ENCODE measurements around the gene MINAR2. TPM values are rescaled to one million over a fixed set of nuclear protein-coding genes. Genes with fewer than 3 reads are reported as not detected.

Gene MINAR2, protein sequence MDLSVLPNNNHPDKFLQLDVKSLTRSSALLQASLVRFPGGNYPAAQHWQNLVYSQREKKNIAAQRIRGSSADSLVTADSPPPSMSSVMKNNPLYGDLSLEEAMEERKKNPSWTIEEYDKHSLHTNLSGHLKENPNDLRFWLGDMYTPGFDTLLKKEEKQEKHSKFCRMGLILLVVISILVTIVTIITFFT
- total RNA-seq = not detected in 2 replicates

DNA sequence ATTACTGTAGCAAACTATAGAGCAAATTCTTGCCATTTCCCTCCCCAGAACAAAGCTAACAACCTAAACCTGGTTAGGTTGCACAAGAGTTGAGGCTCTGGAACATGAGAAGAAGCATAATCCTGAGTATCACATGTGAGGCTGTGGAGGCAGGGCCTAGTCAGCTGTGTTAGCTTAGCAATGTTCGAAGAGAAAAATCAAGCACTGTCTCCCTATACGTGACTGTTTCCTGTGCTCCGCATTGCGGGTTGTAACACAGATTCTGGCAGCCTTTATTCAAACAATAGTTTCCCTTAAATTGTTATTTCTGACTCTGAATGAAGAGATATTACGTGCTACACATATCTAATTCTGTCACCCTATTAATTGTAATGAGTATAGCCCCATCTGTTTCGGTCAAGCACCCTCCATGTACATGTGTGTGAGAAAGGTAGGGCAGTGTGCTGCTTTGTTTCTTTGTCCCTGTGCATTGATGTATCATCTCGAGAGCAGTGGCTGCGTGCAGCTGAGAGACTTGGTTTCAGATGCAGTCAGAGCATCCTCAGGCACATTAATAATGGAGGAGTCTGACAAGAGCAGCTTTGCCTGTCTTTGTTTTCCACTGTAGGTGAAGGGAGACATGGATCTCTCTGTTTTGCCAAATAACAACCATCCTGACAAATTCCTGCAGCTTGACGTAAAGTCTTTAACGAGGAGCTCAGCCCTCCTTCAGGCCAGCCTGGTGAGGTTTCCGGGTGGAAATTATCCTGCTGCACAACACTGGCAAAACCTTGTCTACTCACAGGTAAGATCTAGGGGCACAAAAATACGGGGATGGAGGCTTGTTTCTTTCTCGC, at the start of gene MINAR2:
Gene MINAR2 (plus strand): TSS at position 523 of the 836 bp plus-strand sequence. CDS start 97 bp downstream, at position 620.
- DNase-seq (ENCODE audit: low read depth, low spot score) = no peak

DNA sequence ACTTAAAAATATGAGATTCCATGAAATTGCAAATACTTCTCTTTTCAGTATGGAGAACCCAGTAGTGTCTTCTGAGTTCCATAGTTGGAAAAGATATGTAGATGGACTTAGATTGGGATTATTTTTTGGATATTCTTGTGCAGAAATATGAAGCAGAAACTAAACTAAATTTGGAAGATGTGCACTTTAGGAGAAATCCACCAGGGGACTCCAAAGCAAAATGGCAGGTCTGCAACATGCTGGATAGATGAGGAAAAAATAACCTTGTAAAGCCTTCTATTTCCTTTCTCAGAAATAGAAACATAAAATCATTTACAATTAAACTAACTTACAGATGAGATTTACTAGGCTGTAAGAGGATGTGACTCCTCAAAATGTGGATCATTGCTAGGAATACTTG, 49.2 kb upstream of the MINAR2 start:
- DNase-seq (ENCODE audit: low read depth, low spot score) = no peak

DNA sequence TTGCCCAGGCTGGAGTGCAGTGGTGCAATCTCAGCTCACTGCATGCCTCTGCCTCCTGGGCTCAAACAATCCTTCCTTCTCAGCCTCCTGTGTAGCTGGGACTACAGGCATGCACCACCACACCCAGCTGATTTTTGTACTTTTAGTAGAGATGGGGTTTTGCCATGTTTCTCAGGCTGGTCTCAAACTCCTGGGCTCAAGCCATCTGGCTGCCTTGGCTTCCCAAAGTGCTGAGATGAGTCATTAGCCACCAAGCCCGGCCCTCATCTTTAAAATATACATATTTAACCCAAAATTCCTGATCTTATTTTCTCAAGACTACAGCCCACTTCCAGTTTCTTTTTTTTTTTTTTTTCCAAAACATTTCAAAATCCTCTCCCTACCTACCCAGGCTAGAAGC, 31.7 kb upstream of the MINAR2 start:
- no peak for DNase-seq (ENCODE audit: low read depth, low spot score)

DNA sequence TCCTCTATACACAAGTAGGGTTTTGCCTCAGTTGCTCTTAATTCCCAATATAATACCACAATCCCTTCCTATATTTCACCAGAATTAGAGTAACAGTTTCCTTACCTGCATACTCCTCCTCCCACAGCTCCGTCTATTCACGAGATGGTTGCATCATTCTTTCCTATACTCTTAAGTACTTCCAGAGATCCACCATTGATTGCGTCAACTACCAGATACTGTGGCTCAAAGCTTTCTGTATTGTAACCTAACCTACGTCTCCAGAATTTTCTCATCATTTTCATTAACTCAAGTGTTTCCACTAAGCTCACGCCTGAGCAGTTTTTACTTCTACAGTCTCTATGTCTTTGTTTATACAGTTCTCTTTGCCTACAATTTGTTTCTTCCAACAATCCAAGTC, 31.2 kb upstream of the MINAR2 start:
- no peak for DNase-seq (ENCODE audit: low read depth, low spot score)

DNA sequence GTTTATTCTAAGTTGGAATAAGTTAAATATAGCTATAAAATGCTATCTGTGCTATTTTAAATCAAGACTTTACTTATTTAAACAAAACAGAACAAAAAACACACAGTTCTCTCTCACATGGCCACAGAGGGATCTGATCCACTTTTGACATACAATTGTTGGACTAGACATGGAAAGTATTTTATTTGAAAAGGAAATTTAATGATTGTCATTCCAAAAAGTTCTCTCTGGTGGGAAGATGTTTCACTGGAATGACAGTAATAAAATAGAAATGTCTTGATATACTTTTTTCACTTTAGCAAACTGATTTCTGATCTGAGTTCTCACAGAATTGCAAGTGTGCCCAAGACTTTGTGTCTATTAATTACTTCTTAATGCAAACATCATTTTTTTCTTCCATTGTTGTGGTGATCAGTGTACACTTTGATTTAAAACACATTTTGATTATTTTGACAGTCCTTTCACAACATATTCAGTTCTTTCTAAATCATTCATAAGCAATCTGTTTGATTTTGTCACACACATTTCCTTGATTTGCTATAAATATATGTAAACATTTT, 30.1 kb upstream of the MINAR2 start:
- DNase-seq (ENCODE audit: low read depth, low spot score) = no peak

DNA sequence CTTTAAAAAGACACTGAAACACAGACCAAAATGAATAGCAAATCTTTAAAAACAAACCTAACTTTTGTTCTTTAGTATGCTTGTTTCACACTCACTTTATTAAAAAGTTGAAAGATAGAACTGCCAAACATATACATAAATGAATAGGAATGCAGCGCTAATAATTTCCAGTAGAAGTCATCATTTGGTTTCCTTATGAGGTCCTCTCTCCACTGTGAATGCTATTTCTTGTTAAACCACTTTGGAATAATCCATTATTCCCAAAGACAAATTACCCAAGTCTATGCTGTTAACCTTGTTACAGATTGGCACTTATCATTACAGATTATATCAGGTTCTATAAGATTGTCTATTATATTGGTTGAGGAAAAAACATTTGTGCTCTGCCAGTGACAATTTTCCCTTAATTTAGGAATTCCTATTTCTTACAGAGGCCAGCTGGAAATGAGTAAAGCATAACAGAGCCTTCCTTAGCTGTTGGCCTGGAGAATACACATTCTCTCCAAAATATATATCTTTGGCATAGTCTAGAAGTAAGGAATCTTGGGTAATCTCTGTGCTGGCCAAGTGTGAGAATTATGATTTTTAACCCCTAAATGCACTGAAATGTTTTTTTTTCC, 29.3 kb upstream of the MINAR2 start:
- DNase-seq (ENCODE audit: low read depth, low spot score) = no peak

DNA sequence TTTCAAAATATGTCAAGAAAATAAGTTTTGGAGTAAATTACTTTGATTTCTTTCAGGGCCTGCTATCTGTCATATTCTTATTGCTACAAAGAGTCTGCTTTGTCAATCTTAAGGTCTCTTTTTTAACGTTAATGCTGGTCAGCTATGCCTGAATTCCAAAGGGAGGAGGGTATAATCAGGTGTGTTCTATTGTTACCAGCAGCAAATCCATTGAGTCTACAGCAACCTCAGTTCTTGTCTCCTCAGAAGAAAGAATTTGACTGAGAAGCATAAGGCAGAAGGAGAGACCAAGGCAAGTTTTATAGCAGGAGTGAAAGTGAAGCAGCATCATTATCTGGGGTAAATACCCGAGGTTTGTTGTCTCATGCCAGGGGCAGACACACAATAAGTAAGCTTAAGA, 23.7 kb upstream of the MINAR2 start:
- no peak for DNase-seq (ENCODE audit: low read depth, low spot score)

DNA sequence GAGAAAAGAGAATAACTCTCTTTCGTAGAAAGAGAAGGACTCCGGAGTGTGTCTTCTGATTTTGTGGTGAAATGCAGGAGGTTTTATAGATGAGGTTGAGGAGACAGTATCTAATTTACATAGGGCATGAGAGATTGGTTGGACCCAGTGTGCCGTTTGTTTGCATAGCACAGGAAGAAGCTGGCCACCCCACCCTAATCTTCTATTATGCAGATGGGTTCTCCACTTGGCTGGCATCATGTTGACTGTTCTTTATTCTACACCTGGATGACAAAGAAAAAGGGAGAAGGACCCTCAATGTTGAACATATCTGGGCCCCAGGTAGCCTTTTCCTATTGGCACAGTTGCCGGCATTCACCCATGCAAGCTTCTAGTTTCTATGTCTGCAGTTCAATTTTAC, 23.2 kb upstream of the MINAR2 start:
- DNase-seq (ENCODE audit: low read depth, low spot score) = no peak

DNA sequence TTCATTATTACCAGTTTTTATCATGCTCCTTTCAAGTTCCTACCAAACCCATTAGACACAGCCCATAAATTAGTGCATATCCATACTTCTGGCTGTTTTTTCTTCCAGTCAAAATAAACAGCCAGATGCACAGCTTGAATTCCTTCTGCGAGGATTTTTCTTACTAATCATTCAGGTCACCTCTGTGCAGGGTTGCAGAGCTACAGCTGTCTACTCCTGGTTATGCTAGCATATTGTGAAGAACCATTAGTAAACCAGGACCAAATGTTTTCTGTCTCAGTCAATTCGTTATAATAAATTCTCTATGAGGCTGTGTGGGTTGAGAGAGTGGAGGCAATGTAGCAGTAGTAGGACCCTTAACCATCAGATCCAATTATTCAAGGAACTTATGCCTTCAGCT, 8.1 kb upstream of the MINAR2 start:
- DNase-seq (ENCODE audit: low read depth, low spot score) = no peak

DNA sequence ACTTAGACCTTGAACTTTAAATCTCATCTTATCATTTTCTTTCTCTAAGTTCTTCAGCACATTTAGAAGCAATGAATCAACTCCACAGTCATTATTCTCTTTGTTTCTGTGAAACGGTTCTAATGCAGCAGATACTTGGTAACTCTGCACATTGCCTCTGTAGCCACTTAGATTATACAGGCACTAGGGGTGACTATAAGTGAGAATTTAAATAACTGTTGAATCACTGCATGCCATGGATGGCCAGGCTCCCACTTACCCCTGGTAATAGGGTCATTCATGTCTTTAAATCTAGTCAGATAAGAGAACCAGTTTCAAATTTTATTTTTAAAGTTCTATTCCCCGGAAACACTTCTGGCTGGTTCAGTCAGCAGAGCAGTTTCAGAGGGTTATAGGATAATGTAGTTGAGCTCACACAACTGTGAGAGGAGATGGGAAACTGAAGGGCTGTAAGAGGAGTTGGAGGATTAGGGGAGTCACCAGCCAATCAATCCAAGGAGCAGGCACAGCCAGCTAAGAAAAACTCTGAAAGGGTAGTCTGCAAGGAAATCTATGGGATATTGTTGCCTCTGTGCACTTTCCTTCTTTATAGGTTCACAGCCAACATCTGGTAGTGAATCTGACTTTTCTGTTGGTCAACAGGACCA, 4.2 kb upstream of the MINAR2 start:
- no peak for DNase-seq (ENCODE audit: low read depth, low spot score)

DNA sequence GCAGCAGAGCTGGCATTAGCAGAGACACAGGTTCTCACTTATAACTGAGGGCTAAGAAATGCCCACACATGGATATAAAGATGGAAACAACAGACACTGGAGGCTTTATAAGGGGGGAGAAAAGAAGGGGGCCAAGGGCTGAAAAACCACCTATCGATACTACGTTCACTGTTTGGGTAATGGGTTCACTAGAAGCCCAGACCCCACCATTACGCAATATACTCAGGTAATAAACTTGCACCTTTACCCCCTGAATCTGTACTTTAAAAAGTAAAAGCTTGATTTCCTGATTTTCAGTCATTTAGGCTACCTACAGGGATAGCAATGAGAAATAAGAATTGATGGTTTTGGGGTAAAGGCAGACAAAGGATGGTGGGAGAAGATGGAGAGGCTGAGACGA, 1.9 kb upstream of the MINAR2 start:
- no peak for DNase-seq (ENCODE audit: low read depth, low spot score)

DNA sequence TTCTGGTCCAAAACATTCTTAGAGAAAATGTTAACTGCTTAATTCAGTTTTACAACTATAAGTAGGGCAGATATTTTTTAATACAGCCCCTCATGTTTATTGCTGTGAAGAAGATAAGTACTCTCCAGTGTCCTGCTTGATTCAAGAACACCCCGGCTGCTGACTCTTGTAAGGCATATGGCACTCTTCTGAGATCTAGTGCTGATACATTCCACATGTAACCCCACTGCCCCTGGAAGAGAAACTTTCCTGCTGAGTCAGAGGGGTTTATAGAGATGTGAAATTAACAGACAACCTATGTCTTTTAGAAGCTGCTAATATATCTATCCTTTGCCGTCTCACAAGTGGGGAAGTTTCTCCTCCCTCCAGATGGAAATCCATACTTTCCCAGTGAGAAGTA, 1.0 kb upstream of the MINAR2 start:
- no peak for DNase-seq (ENCODE audit: low read depth, low spot score)

DNA sequence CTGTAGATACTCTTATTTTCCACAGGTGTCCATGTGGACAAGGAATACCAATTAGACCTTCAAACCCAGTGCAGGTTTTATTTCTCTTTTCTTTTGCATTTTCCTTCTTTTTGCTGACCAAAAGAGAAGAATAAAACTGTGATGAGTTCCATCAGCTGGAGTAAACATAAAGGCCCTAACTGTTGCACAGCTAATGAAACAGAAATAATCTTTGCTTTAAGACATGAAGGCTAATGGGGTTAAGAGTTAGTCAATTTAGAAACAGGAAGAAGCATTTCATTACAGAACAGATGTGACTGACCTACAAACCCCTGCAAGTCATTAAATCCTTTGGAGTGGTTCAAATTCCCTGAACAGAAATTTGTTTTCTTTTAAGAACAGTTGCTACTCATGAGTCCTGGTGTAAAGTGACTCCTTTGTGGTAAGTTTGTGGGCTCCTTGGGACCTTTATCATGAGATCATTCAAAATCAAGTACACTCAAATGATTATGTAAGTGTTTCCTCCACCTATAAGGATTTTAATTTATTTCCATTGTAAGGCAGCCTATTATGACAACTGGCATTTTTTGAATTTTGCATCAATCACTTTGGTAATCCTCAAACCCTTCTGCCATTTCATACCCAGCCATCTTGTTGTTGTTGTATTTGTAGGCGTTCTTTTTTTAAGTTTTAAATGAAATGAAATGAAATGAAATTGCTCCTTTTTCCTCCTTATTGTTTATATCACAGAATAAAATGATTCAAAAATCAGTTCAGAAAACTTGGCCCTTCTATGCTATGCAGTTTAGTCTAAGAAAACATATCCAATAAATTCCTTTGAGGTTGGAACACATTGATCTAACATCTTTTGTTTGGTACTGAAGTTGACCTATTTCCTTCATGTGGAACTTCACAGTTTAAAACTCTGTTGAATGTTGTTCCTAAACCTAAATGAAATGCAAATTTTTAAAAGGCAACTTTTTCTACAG, 1.3 kb downstream of the MINAR2 start:
- DNase-seq (ENCODE audit: low read depth, low spot score) = no peak

DNA sequence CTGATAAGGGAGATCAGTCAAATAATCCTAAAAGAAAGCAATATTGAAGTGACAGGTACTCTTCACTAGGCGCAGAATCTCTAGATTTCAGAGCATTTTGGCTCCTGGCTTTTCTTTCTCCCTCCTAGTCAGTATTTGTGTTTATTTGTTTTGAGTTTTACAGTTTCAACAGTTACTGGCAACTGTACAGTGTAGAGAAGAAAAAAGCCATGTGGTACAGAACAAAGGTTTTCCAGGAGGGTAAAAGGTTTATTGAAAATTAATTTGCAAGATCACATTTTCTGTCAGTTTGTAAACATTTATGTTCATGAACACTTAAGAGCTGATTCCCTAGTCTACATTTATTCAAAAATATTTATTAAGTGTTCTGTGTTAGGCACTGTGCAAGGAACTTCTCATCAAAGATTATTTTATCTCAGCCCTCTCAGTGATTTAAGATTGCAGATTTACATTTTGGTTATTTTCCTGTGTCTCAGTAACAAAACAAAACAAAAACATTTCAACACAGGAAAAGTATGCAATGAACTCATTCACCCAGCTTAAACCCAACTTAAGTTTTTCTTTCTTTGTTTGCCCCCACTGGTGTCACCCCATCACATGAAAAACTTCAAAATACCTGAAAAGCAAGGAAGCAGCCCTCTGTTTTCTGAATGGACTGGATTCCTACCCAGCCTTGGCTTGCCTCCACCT, 12.9 kb downstream of the MINAR2 start:
- no peak for DNase-seq (ENCODE audit: low read depth, low spot score)

DNA sequence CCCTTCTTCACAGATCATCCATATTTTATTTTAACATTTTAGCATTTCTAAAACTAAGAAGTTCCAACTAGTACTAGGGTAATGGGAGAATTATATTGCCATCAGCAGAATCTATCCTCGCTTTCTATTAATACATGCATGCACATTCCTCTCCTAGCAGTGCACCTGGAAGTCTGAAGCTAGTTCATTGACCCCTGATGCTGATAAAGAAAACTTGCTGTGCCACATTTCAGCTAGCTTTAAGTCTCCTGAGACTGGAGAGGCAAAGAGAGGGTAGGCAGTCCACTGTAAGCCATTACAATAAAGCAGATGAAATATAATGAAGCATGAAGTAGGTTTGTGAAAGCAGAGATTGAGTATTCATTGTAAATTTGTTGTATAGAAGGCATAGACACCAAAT, 15.8 kb downstream of the MINAR2 start:
- DNase-seq (ENCODE audit: low read depth, low spot score) = no peak

DNA sequence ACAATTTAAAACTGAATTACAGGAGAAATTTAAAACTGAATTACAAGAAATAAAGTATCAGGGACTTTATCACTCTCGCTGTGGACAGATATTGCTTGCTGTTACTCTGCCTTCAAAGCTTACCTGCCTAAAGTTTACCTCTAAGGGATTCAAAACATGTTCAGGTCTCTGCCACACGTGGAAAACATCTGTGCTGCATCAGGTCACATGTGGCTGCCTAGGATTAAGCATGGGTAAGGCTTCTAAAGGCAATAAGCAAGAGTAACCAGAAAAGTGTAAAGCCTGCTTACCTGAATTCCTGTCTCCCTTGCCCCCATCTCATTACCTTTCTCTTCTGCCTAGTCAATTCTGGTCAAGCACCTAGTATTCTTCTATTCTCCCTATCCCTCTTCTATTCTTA, 18.9 kb downstream of the MINAR2 start:
- no peak for DNase-seq (ENCODE audit: low read depth, low spot score)

DNA sequence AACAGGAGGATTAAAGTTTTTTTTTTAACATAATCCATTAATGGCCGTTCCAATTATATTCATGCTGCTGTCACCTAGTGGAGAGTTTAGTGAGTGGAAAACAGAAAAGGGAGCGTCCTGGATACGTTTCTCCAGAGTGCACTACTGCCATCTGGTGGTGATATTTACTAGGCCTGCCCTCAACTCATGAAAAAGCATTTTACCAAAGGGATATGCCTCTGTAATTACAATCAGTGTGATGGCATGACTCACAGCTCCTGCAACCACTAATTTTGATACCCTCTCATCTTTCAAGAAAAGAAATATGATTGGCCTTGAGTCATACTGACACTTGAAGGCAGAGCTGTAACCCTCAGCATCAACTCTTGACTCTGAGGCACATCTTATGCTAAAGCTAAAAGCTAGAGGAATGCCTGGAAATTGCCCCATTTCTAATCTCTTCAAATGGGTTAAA, 20.1 kb downstream of the MINAR2 start:
- DNase-seq (ENCODE audit: low read depth, low spot score) = peak; percentile 69

DNA sequence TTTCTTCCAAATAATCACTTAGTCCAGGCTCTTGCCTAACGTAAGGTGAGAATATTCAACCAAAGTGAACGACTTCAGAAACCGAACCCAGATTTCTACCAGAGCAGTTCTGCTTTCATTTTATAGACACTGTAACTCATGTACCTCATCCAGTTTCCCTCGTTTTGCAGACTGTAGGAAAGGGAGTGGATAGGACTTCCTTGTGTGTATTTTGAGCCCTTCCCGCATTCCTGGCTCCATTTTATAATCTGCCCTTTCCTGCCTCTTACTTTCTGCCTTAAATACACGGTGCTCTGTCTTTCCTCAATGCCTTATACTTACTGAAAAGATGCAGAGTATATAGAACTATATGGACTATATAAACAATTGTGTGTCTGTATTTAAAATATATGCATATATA, 20.8 kb downstream of the MINAR2 start:
- DNase-seq (ENCODE audit: low read depth, low spot score) = no peak

DNA sequence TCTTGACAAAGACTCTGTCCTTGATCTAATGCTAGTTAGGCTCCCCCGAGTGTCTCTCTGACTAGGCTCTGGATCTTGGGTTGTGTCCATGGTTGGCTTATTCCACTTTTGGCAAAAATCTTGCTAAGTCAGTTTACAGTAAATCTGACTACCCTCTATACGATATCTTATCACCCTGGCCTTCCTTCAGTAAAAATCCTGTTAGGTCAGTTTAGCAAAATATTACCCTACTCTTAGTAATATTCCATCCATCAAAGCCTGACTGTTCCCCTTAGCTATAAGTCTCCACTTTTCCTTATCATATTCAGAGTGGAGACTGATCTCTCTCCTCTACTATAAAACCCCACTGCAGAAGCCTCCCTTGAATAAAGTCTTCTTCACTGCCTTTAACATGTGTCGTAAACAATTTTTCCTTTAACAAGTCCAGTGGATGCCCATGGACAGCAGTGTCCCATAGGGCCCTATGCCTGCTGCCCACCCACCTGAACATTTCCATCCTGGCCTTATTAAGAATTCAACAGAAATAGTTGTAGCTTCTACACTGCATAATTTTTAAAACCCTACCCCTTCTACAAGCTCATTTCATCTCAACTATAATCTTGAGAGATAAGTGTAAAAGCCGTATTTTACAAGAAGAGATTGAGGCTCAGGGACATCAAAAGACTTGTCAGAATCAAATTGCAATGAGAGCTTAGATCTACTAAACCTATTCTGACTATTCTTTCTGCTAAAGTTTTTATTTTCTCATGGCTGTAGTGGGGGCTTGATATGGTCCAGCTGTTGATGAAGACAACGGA, 22.3 kb downstream of the MINAR2 start:
- DNase-seq (ENCODE audit: low read depth, low spot score) = no peak

Data from pulmonary artery endothelial cell (primary cell).